Left ventricle myocardium inferior (tissue), 1 donor: Measurements from ENCODE around the gene IFITM10. TPM values are rescaled to one million over a fixed set of nuclear protein-coding genes. Genes with fewer than 3 reads are reported as not detected.

Experiments used
- DNase-seq: peaks from one replicate; pipeline ENCODE4 v3.0.0-alpha.2; 2020
- H3K27ac ChIP-seq: fragments of 200-600 bp; replicated peaks from 2 replicates; pipeline ENCODE4 v1.8.0; 2021
- H3K27me3 ChIP-seq: fragments of 200-600 bp; 2 replicates; pipeline ENCODE4 v1.8.0; 2021; ENCODE audit warnings: low read depth
- H3K36me3 ChIP-seq: fragments of 200-600 bp; 2 replicates; pipeline ENCODE4 v1.8.0; 2021
- H3K4me1 ChIP-seq: fragments of 200-600 bp; 2 replicates; pipeline ENCODE4 v1.8.0; 2021
- H3K4me3 ChIP-seq: fragments of 200-600 bp; 2 replicates; pipeline ENCODE4 v1.8.0; 2021; ENCODE audit warnings: mild to moderate bottlenecking, moderate library complexity
- H3K9me3 ChIP-seq: fragments of 200-600 bp; replicated peaks from 2 replicates; pipeline ENCODE4 v1.8.0; 2021
- intact Hi-C: fragments of 100-400 bp; cut with micrococcal nuclease; formaldehyde crosslinking; loops from one replicate; pipeline ENCODE4 v1.11.0; 2022
- total RNA-seq: library from RNA; stranded (reverse); fragmentation: NEBNext Ultra II Directional; extraction: Animal tissue kit (Norgen Biotek cat#: 25700); gene quantifications from one replicate; pipeline ENCODE4 v1.2.1, GENCODE V29; 2021
- TF ChIP-seq, protein P1 (sequence below): fragments of 200-600 bp; IDR thresholded peaks from 2 replicates; pipeline ENCODE4 v1.8.0; 2021; ENCODE audit warnings: antibody characterized with exemption, mild to moderate bottlenecking, borderline replicate concordance
- donor health status: DM: no; HTN: yes; CAD: no; lungs with severe emphysema.

Gene IFITM10
- total RNA-seq, 1 donor from 2014 or later: 0.58 TPM

- H3K27ac ChIP-seq: no peak overlapping the region
- TF ChIP-seq, protein P1, sequence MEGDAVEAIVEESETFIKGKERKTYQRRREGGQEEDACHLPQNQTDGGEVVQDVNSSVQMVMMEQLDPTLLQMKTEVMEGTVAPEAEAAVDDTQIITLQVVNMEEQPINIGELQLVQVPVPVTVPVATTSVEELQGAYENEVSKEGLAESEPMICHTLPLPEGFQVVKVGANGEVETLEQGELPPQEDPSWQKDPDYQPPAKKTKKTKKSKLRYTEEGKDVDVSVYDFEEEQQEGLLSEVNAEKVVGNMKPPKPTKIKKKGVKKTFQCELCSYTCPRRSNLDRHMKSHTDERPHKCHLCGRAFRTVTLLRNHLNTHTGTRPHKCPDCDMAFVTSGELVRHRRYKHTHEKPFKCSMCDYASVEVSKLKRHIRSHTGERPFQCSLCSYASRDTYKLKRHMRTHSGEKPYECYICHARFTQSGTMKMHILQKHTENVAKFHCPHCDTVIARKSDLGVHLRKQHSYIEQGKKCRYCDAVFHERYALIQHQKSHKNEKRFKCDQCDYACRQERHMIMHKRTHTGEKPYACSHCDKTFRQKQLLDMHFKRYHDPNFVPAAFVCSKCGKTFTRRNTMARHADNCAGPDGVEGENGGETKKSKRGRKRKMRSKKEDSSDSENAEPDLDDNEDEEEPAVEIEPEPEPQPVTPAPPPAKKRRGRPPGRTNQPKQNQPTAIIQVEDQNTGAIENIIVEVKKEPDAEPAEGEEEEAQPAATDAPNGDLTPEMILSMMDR: no peak
- intact Hi-C loops: no loop called here
- H3K9me3 ChIP-seq: peaks cover 10% of the 10 kb centered on the region
- H3K36me3 ChIP-seq: no peaks in the 10 kb centered on the region
- no peak overlapping the region for H3K4me3 ChIP-seq
- H3K4me1 ChIP-seq: peaks cover 16% of the 10 kb centered on the region
- DNase-seq: no peak
- H3K27me3 ChIP-seq: peaks cover 30% of the 10 kb centered on the region
Measured at GRCh38 chr11:1741741-1742140, 8.7 kb downstream of the IFITM10 start.

- Histone ChIP-seq H3K9me3 (peaks cover 17% of the 10 kb centered on the region), H3K27ac (no peak overlapping the region), H3K4me3 (no peak overlapping the region), H3K27me3 (peaks cover 38% of the 10 kb centered on the region), H3K36me3 (no peaks in the 10 kb centered on the region), H3K4me1 (peaks cover 16% of the 10 kb centered on the region)
- intact Hi-C loops: no loop called here
- no peak for DNase-seq
- TF ChIP-seq, protein P1: no peak
Measured at GRCh38 chr11:1740786-1741530, 9.4 kb downstream of the IFITM10 start.

DNA sequence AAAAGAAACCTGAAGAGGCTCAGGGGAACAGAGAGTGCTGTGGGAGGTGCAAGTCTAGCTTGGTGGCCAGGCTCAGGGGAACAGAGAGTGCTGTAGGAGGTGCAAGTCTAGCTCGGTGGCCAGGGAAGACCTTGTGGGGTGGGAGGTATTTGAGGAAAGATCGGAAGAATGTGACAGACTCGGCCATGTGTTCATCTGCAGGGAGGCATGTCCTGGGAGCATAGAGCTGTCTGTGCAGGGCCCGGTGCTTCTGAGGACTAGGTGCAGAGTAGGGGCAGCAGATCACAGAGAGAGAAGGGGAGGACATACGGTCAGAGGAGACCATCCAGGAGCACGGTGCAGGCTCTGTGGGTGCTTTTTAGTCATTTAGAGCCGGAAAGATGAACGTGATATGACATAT is 10.8 kb downstream of the IFITM10 start:
- Histone ChIP-seq H3K27ac (no peak overlapping the region), H3K27me3 (peaks cover 52% of the 10 kb centered on the region), H3K9me3 (peaks cover 17% of the 10 kb centered on the region), H3K4me3 (no peak overlapping the region), H3K36me3 (no peaks in the 10 kb centered on the region), H3K4me1 (peaks cover 5% of the 10 kb centered on the region)
- intact Hi-C loops: no loop called here
- TF ChIP-seq, protein P1: no peak
- no peak for DNase-seq

GRCh38 chr11:1738380-1738779 is 12.0 kb downstream of the IFITM10 start:
- DNase-seq: no peak
- no peaks in the 10 kb centered on the region for H3K36me3 ChIP-seq
- no peak overlapping the region for H3K27ac ChIP-seq
- H3K9me3 ChIP-seq: peaks cover 17% of the 10 kb centered on the region
- intact Hi-C loops: no loop called here
- TF ChIP-seq, protein P1: no peak
- H3K4me3 ChIP-seq: no peak overlapping the region
- H3K27me3 ChIP-seq: peaks cover 64% of the 10 kb centered on the region
- H3K4me1 ChIP-seq: no peaks in the 10 kb centered on the region

DNA sequence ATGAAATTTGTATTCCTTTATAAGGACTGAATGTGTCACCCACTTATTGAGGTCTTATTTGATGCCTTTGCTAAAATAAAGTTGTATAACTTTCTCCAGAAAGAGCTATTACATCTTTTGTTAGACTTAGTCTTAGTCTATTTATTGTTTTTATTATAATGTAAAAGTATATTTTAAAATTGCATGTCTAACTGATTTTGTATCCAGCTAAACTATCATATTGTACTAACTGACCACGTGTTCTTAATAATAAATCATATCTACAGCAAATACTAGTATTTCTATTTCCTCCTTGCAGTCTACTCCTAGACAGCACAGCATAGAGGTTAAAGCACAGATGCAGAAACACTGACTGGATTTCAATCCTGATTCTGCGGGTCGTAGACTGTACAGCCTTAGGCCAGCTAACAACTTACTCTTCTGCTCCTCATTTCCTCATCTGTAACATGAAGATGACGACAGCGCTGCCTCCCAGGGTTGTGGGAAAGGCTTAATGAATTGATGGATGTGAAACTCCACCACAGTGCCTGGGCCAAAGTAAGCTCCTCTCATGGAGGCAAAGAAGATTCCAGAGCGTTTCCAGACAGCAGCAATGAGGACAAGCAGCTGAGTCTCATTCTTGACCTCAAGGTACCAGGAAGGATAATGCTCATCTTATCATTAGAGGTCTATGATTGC is 13.2 kb downstream of the IFITM10 start:
- Histone ChIP-seq H3K9me3 (peaks cover 17% of the 10 kb centered on the region), H3K4me1 (no peaks in the 10 kb centered on the region), H3K4me3 (no peak overlapping the region), H3K27me3 (peaks cover 76% of the 10 kb centered on the region), H3K27ac (no peak overlapping the region), H3K36me3 (no peaks in the 10 kb centered on the region)
- no peak for DNase-seq
- intact Hi-C loops: no loop called here
- TF ChIP-seq, protein P1: no peak
